ENCODE measurements around the gene MTERF4. TPM values are rescaled to one million over a fixed set of nuclear protein-coding genes. Genes with fewer than 3 reads are reported as not detected.

The MTERF4 gene
- total RNA-seq, 1 donor from 2014 or later: 34.6 TPM

DNA sequence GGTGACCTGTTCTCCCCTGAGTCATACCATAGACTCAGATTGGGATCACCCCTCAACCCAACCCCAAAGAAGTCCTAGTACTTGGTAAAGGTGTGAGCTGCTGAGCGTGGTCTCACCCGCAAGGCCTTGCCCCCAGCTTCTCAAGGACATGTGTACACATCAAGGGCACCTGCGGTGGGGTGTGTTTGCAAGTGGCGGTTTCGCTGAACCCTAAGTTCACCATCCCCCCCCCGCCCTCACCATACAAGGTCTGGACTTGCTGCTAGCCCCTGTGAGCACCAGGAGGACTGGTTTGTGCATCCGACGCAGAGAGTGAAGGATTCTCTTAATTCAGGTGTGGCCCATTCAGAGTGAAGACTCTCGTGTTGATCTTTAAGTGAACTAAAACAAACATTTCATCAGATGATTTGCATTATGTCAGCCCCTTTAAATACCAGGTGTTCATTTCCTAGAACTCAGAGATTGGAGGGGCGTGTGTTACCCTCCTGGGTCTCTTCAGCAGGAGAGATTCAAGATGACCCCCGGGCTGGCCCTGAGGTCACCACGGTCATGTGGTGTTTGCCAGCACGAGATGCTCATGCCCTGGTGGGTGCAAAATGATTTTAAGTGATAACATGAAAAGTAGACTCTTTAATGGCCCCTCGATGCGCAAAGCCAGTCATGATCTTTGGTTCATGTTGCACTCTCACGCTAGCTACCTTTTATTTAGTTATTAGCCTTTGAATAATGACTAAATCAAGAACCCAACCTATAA is 27.8 kb downstream of the MTERF4 start:
- Histone ChIP-seq H3K4me1 (no peaks in the 10 kb centered on the region), H3K4me3 (no peak overlapping the region), H3K27me3 (no peaks in the 10 kb centered on the region), H3K36me3 (peaks cover 45% of the 10 kb centered on the region), H3K27ac (no peak overlapping the region), H3K9me3 (no peaks in the 10 kb centered on the region)
- ATAC-seq: no peak
- no peak for DNase-seq
- TF ChIP-seq, protein P1, sequence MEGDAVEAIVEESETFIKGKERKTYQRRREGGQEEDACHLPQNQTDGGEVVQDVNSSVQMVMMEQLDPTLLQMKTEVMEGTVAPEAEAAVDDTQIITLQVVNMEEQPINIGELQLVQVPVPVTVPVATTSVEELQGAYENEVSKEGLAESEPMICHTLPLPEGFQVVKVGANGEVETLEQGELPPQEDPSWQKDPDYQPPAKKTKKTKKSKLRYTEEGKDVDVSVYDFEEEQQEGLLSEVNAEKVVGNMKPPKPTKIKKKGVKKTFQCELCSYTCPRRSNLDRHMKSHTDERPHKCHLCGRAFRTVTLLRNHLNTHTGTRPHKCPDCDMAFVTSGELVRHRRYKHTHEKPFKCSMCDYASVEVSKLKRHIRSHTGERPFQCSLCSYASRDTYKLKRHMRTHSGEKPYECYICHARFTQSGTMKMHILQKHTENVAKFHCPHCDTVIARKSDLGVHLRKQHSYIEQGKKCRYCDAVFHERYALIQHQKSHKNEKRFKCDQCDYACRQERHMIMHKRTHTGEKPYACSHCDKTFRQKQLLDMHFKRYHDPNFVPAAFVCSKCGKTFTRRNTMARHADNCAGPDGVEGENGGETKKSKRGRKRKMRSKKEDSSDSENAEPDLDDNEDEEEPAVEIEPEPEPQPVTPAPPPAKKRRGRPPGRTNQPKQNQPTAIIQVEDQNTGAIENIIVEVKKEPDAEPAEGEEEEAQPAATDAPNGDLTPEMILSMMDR (IDR thresholded peaks at IDR 0.05): no peak
- intact Hi-C loops (cut with DNase I): no loop called here

DNA sequence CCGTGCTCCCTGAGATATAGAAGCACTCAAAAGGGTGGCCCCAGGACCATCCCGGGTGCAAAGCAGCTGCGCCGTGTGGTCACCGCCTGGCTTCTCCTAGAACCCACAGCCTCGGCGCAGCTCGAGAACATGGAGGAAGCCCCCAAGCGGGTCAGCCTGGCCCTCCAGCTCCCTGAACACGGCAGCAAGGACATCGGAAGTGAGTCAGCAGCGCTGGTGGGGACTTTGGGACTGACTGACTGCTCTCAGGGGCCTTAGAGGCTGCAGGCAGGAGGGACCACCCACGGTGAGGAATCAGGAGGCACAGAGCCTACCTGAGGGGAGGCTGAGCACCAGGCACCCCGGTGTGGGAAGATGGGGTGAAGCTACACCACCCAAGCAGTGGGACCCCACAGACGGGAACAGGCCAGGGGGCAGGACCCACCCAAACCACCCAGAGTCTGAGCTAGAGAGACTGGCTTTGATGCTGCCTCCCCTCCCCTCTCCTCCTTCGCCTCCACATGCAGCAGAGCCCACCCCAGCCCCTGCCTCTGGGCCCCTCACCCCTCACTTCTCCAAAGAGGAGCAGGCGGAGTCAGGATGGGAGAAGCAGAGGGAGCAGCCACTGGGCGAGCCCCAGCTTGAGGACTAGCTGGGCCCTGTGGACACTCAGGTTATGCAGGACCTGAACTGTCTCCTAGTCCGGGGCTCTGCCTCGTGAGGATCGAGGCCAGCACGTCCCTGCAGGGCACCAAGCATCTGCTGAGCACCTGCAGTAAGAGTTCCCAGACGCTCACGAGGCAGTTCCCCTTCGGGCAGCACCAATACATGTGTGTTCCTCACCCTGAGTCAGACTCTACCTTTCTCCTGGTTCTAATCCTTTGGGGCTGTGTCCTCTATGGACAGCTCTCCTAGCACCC is 28.7 kb downstream of the MTERF4 start:
- peaks cover 53% of the 10 kb centered on the region for H3K36me3 ChIP-seq
- TF ChIP-seq, protein P1 (IDR thresholded peaks at IDR 0.05): no peak
- no peak overlapping the region for H3K4me3 ChIP-seq
- H3K27ac ChIP-seq: no peak overlapping the region
- no peaks in the 10 kb centered on the region for H3K27me3 ChIP-seq
- H3K9me3 ChIP-seq: no peaks in the 10 kb centered on the region
- ATAC-seq (no peak), DNase-seq (no peak)
- intact Hi-C loops (cut with DNase I): no loop called here
- no peaks in the 10 kb centered on the region for H3K4me1 ChIP-seq

DNA sequence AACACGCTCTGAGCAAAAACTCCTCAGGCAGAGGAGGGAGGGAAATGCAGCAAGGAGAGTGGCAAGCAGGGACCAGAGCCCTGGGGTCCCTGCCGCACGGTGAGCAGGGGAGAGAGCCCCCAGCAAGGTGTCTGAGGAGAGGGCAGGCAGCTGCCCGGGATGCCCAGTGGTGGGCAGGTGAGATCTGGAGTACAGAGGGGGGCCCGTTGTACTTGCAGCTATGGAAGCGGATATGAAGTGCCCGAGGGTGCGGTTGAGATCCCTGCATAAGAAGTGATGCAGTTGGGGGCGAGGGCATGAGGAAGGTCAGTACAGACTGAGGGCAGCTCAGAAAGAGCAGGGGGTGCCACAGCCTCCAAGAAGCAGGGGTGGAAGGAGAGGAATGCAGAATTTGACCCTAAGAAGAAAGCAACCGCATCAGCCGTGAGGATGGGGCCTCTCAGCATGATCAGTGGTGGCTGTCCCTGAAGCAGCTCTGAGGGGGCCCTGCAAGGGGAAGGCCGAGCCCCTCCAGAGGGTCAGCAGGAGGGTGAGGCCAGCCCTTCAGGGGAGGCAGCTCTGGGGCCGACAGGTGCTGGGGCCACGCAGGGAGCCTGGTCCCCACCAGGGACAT is 29.4 kb downstream of the MTERF4 start:
- H3K36me3 ChIP-seq: peaks cover 57% of the 10 kb centered on the region
- ATAC-seq: no peak

DNA sequence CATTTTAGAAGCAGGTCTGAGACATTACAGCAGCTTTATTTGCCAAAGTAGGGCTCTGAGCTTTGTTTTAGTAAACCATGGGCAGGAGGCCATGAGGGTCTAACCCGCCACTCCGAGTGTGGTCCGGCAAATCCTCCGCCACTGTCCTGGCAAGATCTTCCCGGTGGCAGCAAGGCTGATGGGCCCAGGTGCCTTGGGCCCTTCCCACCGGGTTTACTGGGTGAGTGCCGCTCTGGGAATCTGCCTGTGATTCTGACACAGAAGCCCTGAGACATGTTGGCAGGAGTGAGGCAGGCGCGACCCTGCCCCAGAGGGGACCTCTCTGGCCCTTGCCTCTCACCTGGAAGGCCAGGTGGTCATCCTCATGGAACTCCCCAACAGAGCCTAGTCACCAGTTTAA is 29.9 kb downstream of the MTERF4 start:
- DNase-seq: no peak

More for the DNA sequence above, 29.4 kb downstream of the MTERF4 start:
- Histone ChIP-seq H3K4me1 (no peaks in the 10 kb centered on the region), H3K27ac (no peak overlapping the region), H3K9me3 (no peaks in the 10 kb centered on the region), H3K27me3 (no peaks in the 10 kb centered on the region), H3K4me3 (no peak overlapping the region)
- DNase-seq: no peak
- intact Hi-C loops (cut with DNase I): no loop called here
- TF ChIP-seq, protein P1 (IDR thresholded peaks at IDR 0.05): no peak

DNA sequence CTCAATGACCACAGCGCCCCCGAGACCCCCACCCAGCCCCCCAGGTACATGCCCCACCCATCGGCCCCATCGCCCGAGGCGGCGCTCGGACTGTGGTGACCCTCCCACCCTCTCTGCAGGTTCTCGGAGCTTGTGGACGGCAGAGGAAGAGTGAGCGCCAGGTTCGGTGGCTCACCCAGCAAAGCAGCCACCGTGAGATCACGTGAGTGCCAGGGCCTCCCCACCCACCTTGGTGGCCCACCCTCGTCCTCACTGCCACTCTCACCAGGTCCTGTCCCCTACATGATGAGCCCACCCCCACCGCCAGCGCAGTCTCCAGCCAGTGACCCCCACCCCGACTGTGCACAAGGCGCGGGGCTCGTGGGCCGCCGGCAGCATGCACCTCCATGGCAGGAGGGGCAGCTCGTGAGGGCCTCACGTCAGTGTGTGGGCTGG is 30.4 kb downstream of the MTERF4 start:
- H3K4me3 ChIP-seq: no peak overlapping the region
- no peaks in the 10 kb centered on the region for H3K4me1 ChIP-seq
- no peaks in the 10 kb centered on the region for H3K27me3 ChIP-seq
- no peak for ATAC-seq
- no peak for DNase-seq
- intact Hi-C loops (cut with DNase I): no loop called here
- no peak overlapping the region for H3K27ac ChIP-seq
- H3K9me3 ChIP-seq: no peaks in the 10 kb centered on the region
- TF ChIP-seq, protein P1 (IDR thresholded peaks at IDR 0.05): no peak
- H3K36me3 ChIP-seq: peaks cover 62% of the 10 kb centered on the region

More for the DNA sequence above, 29.9 kb downstream of the MTERF4 start:
- Histone ChIP-seq H3K4me3 (no peak overlapping the region), H3K36me3 (peaks cover 62% of the 10 kb centered on the region), H3K9me3 (no peaks in the 10 kb centered on the region), H3K4me1 (no peaks in the 10 kb centered on the region), H3K27ac (no peak overlapping the region), H3K27me3 (no peaks in the 10 kb centered on the region)
- intact Hi-C loops (cut with DNase I): no loop called here
- no peak for ATAC-seq
- TF ChIP-seq, protein P1 (IDR thresholded peaks at IDR 0.05): no peak

Data from upper lobe of right lung (tissue), 1 donor.